H1 (cell line): Measurements from ENCODE around the gene CARD18. TPM values are rescaled to one million over a fixed set of nuclear protein-coding genes. Genes with fewer than 3 reads are reported as not detected.

Experiments
- CTCF ChIA-PET: fragments of 300-600 bp; sonication (Branson Sonifier 250); formaldehyde crosslinking; loops from one replicate; lab custom pipeline; 2021; ENCODE audit not compliant: partially characterized antibody; lab: Charles Lee
- POLR2A ChIA-PET: fragments of 300-600 bp; sonication (Branson Sonifier 250); formaldehyde crosslinking; loops from one replicate; lab custom pipeline; 2021; ENCODE audit warnings: inconsistent platforms; ENCODE audit not compliant: partially characterized antibody; lab: Charles Lee
- DNase-seq, 2 experiments: peaks; one replicate each; pipeline versions ENCODE4 v3.0.0 to v3.0.0-alpha.2; 2010 to 2022; ENCODE audit warnings: low spot score in 2 of 2, low read depth in 1 of 2, mixed read lengths in 1 of 2
- FAIRE-seq: peaks from 2 replicates; lab custom pipeline; 2011; peaks lifted over from hg19 to GRCh38; lab: Jason Lieb, UNC
- H2AFZ ChIP-seq: 2 replicates; pipeline ENCODE4 v1.8.1; 2012; ENCODE audit warnings: low read length, inconsistent platforms
- H2AK5ac ChIP-seq: 2 replicates; pipeline ENCODE4 v1.6.1; 2013; ENCODE audit warnings: low read depth, low read length
- H2BK120ac ChIP-seq: replicated peaks from 2 replicates; pipeline ENCODE3; 2013; ENCODE audit warnings: low read depth, low read length, inconsistent platforms
- H2BK12ac ChIP-seq: 2 replicates; pipeline ENCODE4 v1.6.1; 2013; ENCODE audit warnings: low read depth, low read length
- H2BK15ac ChIP-seq: 2 replicates; pipeline ENCODE4 v1.6.1; 2013; ENCODE audit warnings: low read length
- H2BK20ac ChIP-seq: 2 replicates; pipeline ENCODE4 v1.6.1; 2013; ENCODE audit warnings: low read length
- H2BK5ac ChIP-seq: 2 replicates; pipeline ENCODE4 v1.6.1; 2013; ENCODE audit warnings: low read depth, low read length
- H3K14ac ChIP-seq: 2 replicates; pipeline ENCODE4 v1.6.1; 2013; ENCODE audit warnings: inconsistent platforms; ENCODE audit not compliant: insufficient read length
- H3K18ac ChIP-seq: 2 replicates; pipeline ENCODE4 v1.6.1; 2013; ENCODE audit warnings: low read length; ENCODE audit errors: extremely low read depth
- H3K23ac ChIP-seq: 2 replicates; pipeline ENCODE4 v1.6.1; 2013; ENCODE audit warnings: inconsistent platforms; ENCODE audit not compliant: insufficient read length
- H3K23me2 ChIP-seq: 2 replicates; pipeline ENCODE4 v1.6.1; 2013; ENCODE audit warnings: low read depth, low read length
- H3K27ac ChIP-seq: 2 replicates; pipeline ENCODE4 v1.6.1; 2011; ENCODE audit warnings: low read depth, low read length, inconsistent platforms
- H3K27me3 ChIP-seq, 4 experiments: replicated peaks in 1 of 4; 1 replicate in 1 of 4; 2 replicates in 3 of 4; pipeline versions ENCODE4 v1.6.1 to v1.8.1; 2011 to 2013; ENCODE audit warnings: low read length in 3 of 4, mild to moderate bottlenecking in 3 of 4, inconsistent platforms in 2 of 4, mixed read lengths in 2 of 4, moderate library complexity in 1 of 4; ENCODE audit not compliant: control insufficient read depth in 3 of 4, insufficient read depth in 3 of 4; ENCODE audit errors: extremely low read depth in 1 of 4
- H3K36me3 ChIP-seq, 4 experiments: 2 replicates each; pipeline versions ENCODE4 v1.6.1 to v1.8.1; 2011 to 2013; ENCODE audit warnings: mild to moderate bottlenecking in 4 of 4, low read length in 3 of 4, moderate library complexity in 2 of 4, control low read depth in 1 of 4, inconsistent platforms in 1 of 4; ENCODE audit not compliant: insufficient read depth in 4 of 4, control insufficient read depth in 2 of 4
- H3K4ac ChIP-seq: replicated peaks from 2 replicates; pipeline ENCODE3; 2013; ENCODE audit warnings: low read length, low read depth, mixed read lengths, inconsistent platforms; ENCODE audit not compliant: insufficient read length
- H3K4me1 ChIP-seq, 4 experiments: replicated peaks in 1 of 4; 1 replicate in 1 of 4; 2 replicates in 3 of 4; pipeline versions ENCODE4 v1.6.1 to v1.8.1; 2011 to 2013; ENCODE audit warnings: low read length in 3 of 4, inconsistent platforms in 2 of 4, mixed read lengths in 1 of 4; ENCODE audit not compliant: insufficient read depth in 4 of 4, control insufficient read depth in 3 of 4
- H3K4me2 ChIP-seq, 2 experiments: 2 replicates each; pipeline versions ENCODE4 v1.6.1 to v1.8.1; 2011 to 2013; ENCODE audit warnings: low read depth in 2 of 2, low read length in 2 of 2, control low read depth in 1 of 2, inconsistent platforms in 1 of 2, mild to moderate bottlenecking in 1 of 2; ENCODE audit not compliant: insufficient read depth in 1 of 2
- H3K4me3 ChIP-seq, 4 experiments: fragments of 200-600, 300-600 bp in 1 of 4; sonication (generic), shearing (Covaris generic), sonication (Bioruptor Twin) in 1 of 4; 2 replicates each; pipeline versions ENCODE4 v1.5.1 to v1.8.1; 2011 to 2016; ENCODE audit warnings: low read length in 4 of 4, low read depth in 3 of 4, control low read depth in 2 of 4, inconsistent platforms in 2 of 4, mild to moderate bottlenecking in 2 of 4, mixed read lengths in 1 of 4, moderate library complexity in 1 of 4; ENCODE audit not compliant: insufficient read depth in 2 of 4; ENCODE audit errors: extremely low read depth in 1 of 4
- H3K56ac ChIP-seq: replicated peaks from 2 replicates; pipeline ENCODE3; 2013; ENCODE audit warnings: low read depth, mild to moderate bottlenecking, mixed read lengths, low read length, inconsistent platforms; ENCODE audit not compliant: insufficient read length
- H3K79me1 ChIP-seq: 2 replicates; pipeline ENCODE4 v1.6.1; 2013; ENCODE audit warnings: low read depth, low read length, control low read depth
- H3K79me2 ChIP-seq, 2 experiments: 2 replicates each; pipeline versions ENCODE4 v1.6.1 to v1.8.1; 2012 to 2013; ENCODE audit warnings: low read length in 2 of 2, mild to moderate bottlenecking in 2 of 2, inconsistent platforms in 1 of 2; ENCODE audit not compliant: insufficient read depth in 2 of 2, control insufficient read depth in 1 of 2
- H3K9ac ChIP-seq, 4 experiments: replicated peaks in 1 of 4; 1 replicate in 1 of 4; 2 replicates in 3 of 4; pipeline versions ENCODE4 v1.6.1 to v1.8.1; 2011 to 2013; ENCODE audit warnings: low read depth in 3 of 4, low read length in 3 of 4, control low read depth in 2 of 4, mild to moderate bottlenecking in 2 of 4, moderate library complexity in 2 of 4, inconsistent platforms in 1 of 4; ENCODE audit errors: extremely low read depth in 1 of 4
- H3K9me3 ChIP-seq, 2 experiments: 2 replicates each; pipeline versions ENCODE4 v1.6.1 to v1.8.1; 2012 to 2013; ENCODE audit warnings: mild to moderate bottlenecking in 2 of 2, moderate library complexity in 2 of 2, control low read depth in 1 of 2, inconsistent platforms in 1 of 2, low read depth in 1 of 2, low read length in 1 of 2, mixed read lengths in 1 of 2; ENCODE audit not compliant: insufficient read depth in 2 of 2
- H4K20me1 ChIP-seq, 2 experiments: replicated peaks in 1 of 2; 2 replicates each; pipeline versions ENCODE3 to v1.8.1; 2011 to 2013; ENCODE audit warnings: inconsistent platforms in 2 of 2, low read length in 2 of 2, mild to moderate bottlenecking in 1 of 2; ENCODE audit not compliant: insufficient read depth in 2 of 2, control insufficient read depth in 1 of 2
- H4K5ac ChIP-seq: 2 replicates; pipeline ENCODE4 v1.6.1; 2013; ENCODE audit warnings: low read length, low read depth, mixed read lengths, inconsistent platforms; ENCODE audit not compliant: insufficient read length
- H4K8ac ChIP-seq: 2 replicates; pipeline ENCODE4 v1.8.0; 2013; ENCODE audit warnings: mild to moderate bottlenecking, moderate library complexity, low read length, inconsistent platforms; ENCODE audit not compliant: insufficient read depth; ENCODE audit errors: extremely low read depth
- H4K91ac ChIP-seq: replicated peaks from 2 replicates; pipeline ENCODE3; 2013; ENCODE audit warnings: low read length, mixed read lengths, inconsistent platforms; ENCODE audit not compliant: insufficient read length
- CBX5 ChIP-seq: fragments of 300-800, 300-1000 bp; sonication (generic); IDR thresholded peaks from 2 replicates; pipeline ENCODE4 v1.7.1; 2016; ENCODE audit warnings: antibody characterized with exemption, low read length, low read depth
- CEBPB ChIP-seq: IDR thresholded peaks from 2 replicates; pipeline ENCODE4 v1.6.1; 2012; ENCODE audit warnings: low read depth, low read length
- MAFK ChIP-seq: IDR thresholded peaks from 2 replicates; pipeline ENCODE4 v1.6.1; 2012; ENCODE audit warnings: low read depth, mild to moderate bottlenecking, improper control_type of control experiment, low read length
- POU5F1 ChIP-seq: IDR thresholded peaks from 2 replicates; pipeline ENCODE4 v1.6.1; 2011; ENCODE audit warnings: low read depth, mild to moderate bottlenecking, low read length, moderate library complexity
- RAD21 ChIP-seq, 2 experiments: IDR thresholded peaks in 1 of 2; conservative IDR thresholded peaks in 1 of 2; 2 replicates each; pipeline ENCODE4 v1.6.1; 2011; ENCODE audit warnings: low read depth in 2 of 2, low read length in 2 of 2, improper control_type of control experiment in 1 of 2, inconsistent platforms in 1 of 2, mild to moderate bottlenecking in 1 of 2, moderate library complexity in 1 of 2
- RFX5 ChIP-seq: IDR thresholded peaks from 2 replicates; pipeline ENCODE4 v1.6.1; 2011; ENCODE audit warnings: low read depth, low read length, improper control_type of control experiment, borderline replicate concordance
- RNF2 ChIP-seq: fragments of 200-900, 300-1000 bp; sonication (generic); IDR thresholded peaks from 2 replicates; pipeline ENCODE4 v1.7.1; 2016; ENCODE audit warnings: borderline replicate concordance, low read depth, mild to moderate bottlenecking, antibody characterized with exemption, low read length; ENCODE audit not compliant: poor library complexity, severe bottlenecking; ENCODE audit errors: missing control alignments
- RXRA ChIP-seq: IDR thresholded peaks from 2 replicates; pipeline ENCODE4 v1.6.1; 2011; ENCODE audit warnings: low read depth, mild to moderate bottlenecking, low read length, moderate library complexity; ENCODE audit not compliant: insufficient read depth
- SAP30 ChIP-seq: fragments of 300-600 bp; sonication (generic); IDR thresholded peaks from 2 replicates; pipeline ENCODE4 v1.7.1; 2012; ENCODE audit warnings: low read length, moderate library complexity, mild to moderate bottlenecking, inconsistent platforms; ENCODE audit not compliant: insufficient read depth, insufficient replicate concordance
- SP1 ChIP-seq: IDR thresholded peaks from 2 replicates; pipeline ENCODE4 v1.6.1; 2011; ENCODE audit warnings: low read depth, low read length
- SP2 ChIP-seq: IDR thresholded peaks from 2 replicates; pipeline ENCODE4 v1.6.1; 2012; ENCODE audit warnings: mild to moderate bottlenecking, low read length, inconsistent platforms
- SP4 ChIP-seq: IDR thresholded peaks from 2 replicates; pipeline ENCODE4 v1.6.1; 2012; ENCODE audit warnings: low read length, inconsistent platforms
- SRF ChIP-seq: IDR thresholded peaks from 2 replicates; pipeline ENCODE4 v1.6.1; 2011; ENCODE audit warnings: mild to moderate bottlenecking, low read depth, low read length, moderate library complexity
- YY1 ChIP-seq: IDR thresholded peaks from 2 replicates; pipeline ENCODE4 v1.6.1; 2011; ENCODE audit warnings: low read depth, mild to moderate bottlenecking, low read length
- ZNF274 ChIP-seq: IDR thresholded peaks from 2 replicates; pipeline ENCODE4 v1.7.0; 2012; ENCODE audit warnings: low read length, borderline replicate concordance; ENCODE audit errors: extremely low read depth
- WGBS, 2 experiments: shearing (Covaris generic) in 1 of 2; methylation state at CpG; one replicate each; pipeline versions ENCODE4 v1.1.6 to v1.1.7; 2013 to 2015; ENCODE audit warnings: low lambda C conversion rate in 2 of 2, mixed read lengths in 2 of 2, inconsistent platforms in 1 of 2, low coverage in 1 of 2, missing lambda C conversion rate in 1 of 2; ENCODE audit not compliant: insufficient replicate concordance in 2 of 2, insufficient coverage in 1 of 2, insufficient read length in 1 of 2; ENCODE audit errors: extremely low coverage in 1 of 2, missing lambda C conversion rate in 1 of 2; 5-methylcytosine and 5-hydroxymethylcytosine counted together
- polyA plus RNA-seq, 7 experiments: library from polyadenylated mRNA; depleted of rRNA in 3 of 7; stranded (reverse) in 5 of 7; unstranded in 2 of 7; fragments of >200 nt in 5 of 7; fragments of 200-250 nt in 2 of 7; gene quantifications; 1 replicate in 5 of 7; 2 replicates in 1 of 7; 4 replicates in 1 of 7; pipeline versions ENCODE4 v1.2.1 to v1.2.3, GENCODE V29; 2011 to 2013; ENCODE audit warnings: missing spikeins in 2 of 7, mixed read lengths in 2 of 7
- total RNA-seq: library from RNA; stranded (reverse); fragmentation: NEBNext Ultra II Directional; extraction: Animal tissue kit (Norgen Biotek cat#: 25700); gene quantifications from 2 replicates; pipeline ENCODE4 v1.2.1, GENCODE V29; 2021

CARD18 gene
- total and polyA plus RNA-seq, 2 of the 8 experiments (the other 6 are each of a cell fraction or from before 2014, with no cell fraction given), result not detected

- Histone ChIP-seq H4K5ac (no peak overlapping the region), H2BK120ac (no peak overlapping the region), H4K91ac (no peak overlapping the region), H3K56ac (no peak overlapping the region), H2BK5ac (no peak overlapping the region), H3K27me3 (no peaks in the 10 kb centered on the region), H2BK12ac (no peak overlapping the region), H2BK15ac (no peak overlapping the region), H3K4ac (no peak overlapping the region), H3K4me2 (no peak overlapping the region), H3K14ac (no peak overlapping the region), H3K79me1 (no peaks in the 10 kb centered on the region), H3K23ac (no peak overlapping the region), H3K79me2 (no peaks in the 10 kb centered on the region), H3K9me3 (no peaks in the 10 kb centered on the region), H2AFZ (no peak overlapping the region), H3K36me3 (no peaks in the 10 kb centered on the region), H3K27ac (no peak overlapping the region), H3K23me2 (no peaks in the 10 kb centered on the region), H4K8ac (no peak overlapping the region), H4K20me1 (no peaks in the 10 kb centered on the region), H3K4me3 (no peak overlapping the region), H2BK20ac (no peak overlapping the region), H3K9ac (no peak overlapping the region), H2AK5ac (no peak overlapping the region), H3K18ac (no peak overlapping the region), H3K4me1 (no peaks in the 10 kb centered on the region)
- CTCF ChIA-PET, result interaction anchor here (0.6 kb wide), 2 partner anchors 370 to 903 kb away, joined by 3 to 4 read pairs; no protein-coding TSS in a partner anchor
- POLR2A ChIA-PET, result no interaction called here
- WGBS, 2 experiments, result 90% methylated on average over 4 of the region's 4 CpGs; no CpG with 5 or more reads in 1 of the 2 experiments
- FAIRE-seq, result no peak
- no peak for DNase-seq
- TF ChIP-seq POU5F1 (no peak), CBX5 (no peak), SRF (no peak), RXRA (no peak), SP4 (no peak), SAP30 (no peak), RFX5 (no peak), CEBPB (no peak), SP1 (no peak), ZNF274 (no peak), YY1 (no peak), RAD21 (IDR thresholded peaks at IDR 0.05 in 1 of 2, conservative IDR thresholded peaks at IDR 0.05 in 1 of 2; ENCODE audit: low read depth in 2 of 2, low read length in 2 of 2) (no peak), SP2 (no peak), RNF2 (no peak), MAFK (no peak)
These were observed 24.6 kb upstream of the CARD18 start for GRCh38 chr11:105164208-105164607.
